Esophagus squamous epithelium (tissue), 5 donors: ENCODE results near the gene DRGX. TPM values are rescaled to one million over a fixed set of nuclear protein-coding genes. Genes with fewer than 3 reads are reported as not detected.

ENCODE experiments used
- DNase-seq: peaks from one replicate; lab custom pipeline; 2025; lab: John Stamatoyannopoulos, UW
- H3K27ac ChIP-seq, 4 donors: fragments of 200-600 bp; sonication (generic); one replicate each; pipeline ENCODE4 v1.5.1; 2016 to 2019; ENCODE audit warnings: mild to moderate bottlenecking in 1 of 4
- H3K27me3 ChIP-seq, 4 donors: fragments of 200-600 bp; sonication (generic); 1 replicate in 3 of 4; 2 replicates in 1 of 4; pipeline versions ENCODE4 v1.5.1 to v1.6.0; 2017 to 2021; ENCODE audit warnings: antibody characterized with exemption in 1 of 4
- H3K36me3 ChIP-seq, 3 donors: fragments of 200-600 bp; sonication (generic); one replicate each; pipeline ENCODE4 v1.5.1; 2016 to 2019
- H3K4me1 ChIP-seq, 3 donors: fragments of 200-600 bp; sonication (generic); one replicate each; pipeline ENCODE4 v1.5.1; 2017 to 2019
- H3K4me3 ChIP-seq, 4 donors: fragments of 200-600 bp; sonication (generic); 1 replicate in 3 of 4; 2 replicates in 1 of 4; pipeline ENCODE4 v1.5.1; 2016 to 2019; ENCODE audit warnings: mild to moderate bottlenecking in 2 of 4, moderate library complexity in 1 of 4
- H3K9me3 ChIP-seq, 3 donors: fragments of 200-600 bp; sonication (generic); one replicate each; pipeline ENCODE4 v1.5.1; 2016 to 2019
- CTCF ChIP-seq, 6 experiments: fragments of 450-650 bp in 4 of 6; fragments of 200-600 bp in 2 of 6; sonication (generic) in 2 of 6; IDR thresholded peaks; one replicate each; pipeline ENCODE4 v1.5.1; 2016 to 2019; ENCODE audit warnings: antibody characterized with exemption in 6 of 6, mild to moderate bottlenecking in 4 of 6, moderate library complexity in 4 of 6
- POLR2A ChIP-seq, 4 donors: fragments of 450-650 bp; IDR thresholded peaks; one replicate each; pipeline ENCODE4 v1.6.1; 2017; ENCODE audit warnings: antibody characterized with exemption in 4 of 4, mild to moderate bottlenecking in 4 of 4, moderate library complexity in 3 of 4
- WGBS, 2 donors: methylation state at CpG; one replicate each; pipeline ENCODE4 v1.1.5; 2018; 5-methylcytosine and 5-hydroxymethylcytosine counted together
- intact Hi-C: fragments of 100-400 bp; cut with DNase I; formaldehyde crosslinking; loops from one replicate; pipeline ENCODE4 v1.15.0; 2022
- total RNA-seq, 4 donors: library from RNA; depleted of rRNA; stranded (reverse); fragments of >200 nt; gene quantifications; one replicate each; pipeline ENCODE4 v1.1.0, GENCODE V29; 2016
- donor health status: DM: yes; HTN: yes; CAD: no.

Gene DRGX
- total RNA-seq, 4 donors from 2014 or later: not detected

- Histone ChIP-seq H3K27me3 (peaks cover 0 to 49% (median 0%) of the 10 kb centered on the region in 4 donors), H3K4me1 (no peaks in the 10 kb centered on the region), H3K36me3 (no peaks in the 10 kb centered on the region), H3K27ac (no peak overlapping the region), H3K4me3 (no peak overlapping the region), H3K9me3 (no peaks in the 10 kb centered on the region)
- DNase-seq: no peak
- 54 to 60% methylated on average over 8 to 9 of the region's 13 CpGs for whole genome bisulfite sequencing, 2 donors
- intact Hi-C loops: no loop called here
- TF ChIP-seq POLR2A (IDR thresholded peaks at IDR 0.05) (no peak), CTCF (IDR thresholded peaks at IDR 0.05) (no peak)
Observed at GRCh38 chr10:49379596-49380410, 16.1 kb downstream of the DRGX start.

- TF ChIP-seq POLR2A (IDR thresholded peaks at IDR 0.05) (no peak), CTCF (IDR thresholded peaks at IDR 0.05) (no peak)
- Histone ChIP-seq H3K27ac (no peak overlapping the region), H3K36me3 (no peaks in the 10 kb centered on the region), H3K4me3 (no peak overlapping the region), H3K27me3 (peaks cover 0 to 27% (median 0%) of the 10 kb centered on the region in 4 donors), H3K9me3 (no peaks in the 10 kb centered on the region), H3K4me1 (no peaks in the 10 kb centered on the region)
- 60 to 72% methylated on average over 1 to 3 of the region's 4 CpGs for WGBS, 2 donors
- intact Hi-C loops: no loop called here
- no peak for DNase-seq
Observed at GRCh38 chr10:49377256-49377655, 18.6 kb downstream of the DRGX start.

- TF ChIP-seq CTCF (IDR thresholded peaks at IDR 0.05): no peak
- no peak for TF ChIP-seq POLR2A (IDR thresholded peaks at IDR 0.05)
- Histone ChIP-seq H3K27ac (no peak overlapping the region), H3K4me1 (no peaks in the 10 kb centered on the region), H3K9me3 (no peaks in the 10 kb centered on the region), H3K4me3 (no peak overlapping the region), H3K36me3 (no peaks in the 10 kb centered on the region), H3K27me3 (peaks cover 0 to 21% (median 0%) of the 10 kb centered on the region in 4 donors)
- 68 to 80% methylated on average over 2 to 3 of the region's 3 CpGs for WGBS, 2 donors
- no peak for DNase-seq
- intact Hi-C loops: no loop called here
Observed at GRCh38 chr10:49375611-49376010, 20.3 kb downstream of the DRGX start.

GRCh38 chr10:49374740-49375139 lies 21.1 kb downstream of the DRGX start:
- peaks cover 0 to 15% (median 0%) of the 10 kb centered on the region in 4 donors for H3K27me3 ChIP-seq
- intact Hi-C loops: no loop called here
- DNase-seq: no peak
- WGBS, 2 donors: 74% methylated on average over 5 of the region's 5 CpGs
- H3K4me3 ChIP-seq: no peak overlapping the region
- no peaks in the 10 kb centered on the region for H3K36me3 ChIP-seq
- H3K4me1 ChIP-seq: no peaks in the 10 kb centered on the region
- TF ChIP-seq POLR2A (IDR thresholded peaks at IDR 0.05): no peak
- TF ChIP-seq CTCF (IDR thresholded peaks at IDR 0.05): no peak
- no peak overlapping the region for H3K27ac ChIP-seq
- no peaks in the 10 kb centered on the region for H3K9me3 ChIP-seq

- no peak overlapping the region for H3K27ac ChIP-seq
- no peaks in the 10 kb centered on the region for H3K4me1 ChIP-seq
- H3K27me3 ChIP-seq: peaks cover 0 to 18% (median 0%) of the 10 kb centered on the region in 4 donors
- 85 to 91% methylated on average over 5 of the region's 5 CpGs for WGBS, 2 donors
- intact Hi-C loops: no loop called here
- no peak overlapping the region for H3K4me3 ChIP-seq
- TF ChIP-seq POLR2A (IDR thresholded peaks at IDR 0.05): no peak
- TF ChIP-seq CTCF (IDR thresholded peaks at IDR 0.05): no peak
- H3K9me3 ChIP-seq: no peaks in the 10 kb centered on the region
- DNase-seq: no peak
- H3K36me3 ChIP-seq: no peaks in the 10 kb centered on the region
Observed at GRCh38 chr10:49373361-49373760, 22.5 kb downstream of the DRGX start.
